Gastroesophageal sphincter (tissue), 3 donors: ENCODE results near the gene SLC1A4.

Source experiments
- CTCF ChIP-seq, 4 experiments: fragments of 200-600 bp in 2 of 4; fragments of 450-650 bp in 2 of 4; sonication (generic) in 1 of 4; IDR thresholded peaks; one replicate each; pipeline ENCODE4 v1.5.1; 2017 to 2019; ENCODE audit warnings: antibody characterized with exemption in 4 of 4, mild to moderate bottlenecking in 2 of 4, moderate library complexity in 2 of 4
- EP300 ChIP-seq: sonication (generic); formaldehyde crosslinking; IDR thresholded peaks from one replicate; pipeline ENCODE4 v1.6.1; 2017; ENCODE audit warnings: antibody characterized with exemption, mild to moderate bottlenecking
- POLR2A ChIP-seq, 2 donors: fragments of 450-650 bp; IDR thresholded peaks; one replicate each; pipeline ENCODE4 v1.6.1; 2017; ENCODE audit warnings: antibody characterized with exemption in 2 of 2, mild to moderate bottlenecking in 2 of 2, moderate library complexity in 1 of 2

GRCh38 chr2:65026154-65026553 is 37.0 kb downstream of the SLC1A4 start:
- TF ChIP-seq EP300 (no peak), CTCF (IDR thresholded peaks at IDR 0.05) (no peak), POLR2A (IDR thresholded peaks at IDR 0.05) (no peak)
